Measurements from ENCODE around the gene YTHDF2.
"Not testable (repeated sequence)": the region's sequence is repeated elsewhere in the genome, so short reads cannot be mapped to it uniquely, and the experiment has no call there.

Gene YTHDF2

GRCh38 chr1:28759257-28759656, 22.5 kb downstream of the YTHDF2 start:
- no peak for DNase-seq (ENCODE audit: low read depth)

- DNase-seq (ENCODE audit: low read depth), result no peak
These were observed 24.4 kb downstream of the YTHDF2 start for GRCh38 chr1:28761189-28761588.

- DNase-seq (ENCODE audit: low read depth), result no peak
These were observed 29.9 kb downstream of the YTHDF2 start for GRCh38 chr1:28766532-28767183.

GRCh38 chr1:28770601-28771165, 33.9 kb downstream of the YTHDF2 start:
- DNase-seq (ENCODE audit: low read depth), result no peak

- DNase-seq (ENCODE audit: low read depth), result not testable (repeated sequence)
These were observed 35.2 kb downstream of the YTHDF2 start for GRCh38 chr1:28771921-28772320.

GRCh38 chr1:28773105-28773504, 36.4 kb downstream of the YTHDF2 start:
- DNase-seq (ENCODE audit: low read depth), result no peak

- peak; percentile 30 for DNase-seq (ENCODE audit: low read depth)
These were observed 38.6 kb downstream of the YTHDF2 start for GRCh38 chr1:28775121-28775942.

GRCh38 chr1:28776341-28776740, 39.6 kb downstream of the YTHDF2 start:
- DNase-seq (ENCODE audit: low read depth), result no peak

- DNase-seq (ENCODE audit: low read depth), result no peak
These were observed 41.3 kb downstream of the YTHDF2 start for GRCh38 chr1:28778021-28778420.

- no peak for DNase-seq (ENCODE audit: low read depth)
These were observed 43.1 kb downstream of the YTHDF2 start for GRCh38 chr1:28779751-28780408.

- DNase-seq (ENCODE audit: low read depth), result no peak
These were observed 44.6 kb downstream of the YTHDF2 start for GRCh38 chr1:28781305-28781704.

GRCh38 chr1:28782011-28782410, 45.3 kb downstream of the YTHDF2 start:
- DNase-seq (ENCODE audit: low read depth), result no peak

GRCh38 chr1:28783363-28783762, 46.6 kb downstream of the YTHDF2 start:
- DNase-seq (ENCODE audit: low read depth), result no peak

GRCh38 chr1:28789412-28789811, 52.7 kb downstream of the YTHDF2 start:
- no peak for DNase-seq (ENCODE audit: low read depth)

GRCh38 chr1:28789816-28790215, 53.1 kb downstream of the YTHDF2 start:
- no peak for DNase-seq (ENCODE audit: low read depth)

GRCh38 chr1:28790377-28791035, 53.8 kb downstream of the YTHDF2 start:
- no peak for DNase-seq (ENCODE audit: low read depth)

- not testable (repeated sequence) for DNase-seq (ENCODE audit: low read depth)
These were observed 55.2 kb downstream of the YTHDF2 start for GRCh38 chr1:28791929-28792328.

GRCh38 chr1:28792644-28793121, 55.9 kb downstream of the YTHDF2 start:
- DNase-seq (ENCODE audit: low read depth), result no peak

GRCh38 chr1:28794582-28794981, 57.8 kb downstream of the YTHDF2 start:
- not testable (repeated sequence) for DNase-seq (ENCODE audit: low read depth)

- DNase-seq (ENCODE audit: low read depth), result no peak
These were observed 59.8 kb downstream of the YTHDF2 start for GRCh38 chr1:28796352-28797211.

- DNase-seq (ENCODE audit: low read depth), result no peak
These were observed 63.6 kb downstream of the YTHDF2 start for GRCh38 chr1:28800324-28800723.

Measured in stimulated activated CD4-positive, alpha-beta T cell treated with anti-CD3 and anti-CD28 coated beads, Interleukin-2, amount 100 ng/mL, for 4 hours (primary cell).